Uterus (tissue), 2 donors: ENCODE measurements around the gene ARMH1.

Source experiments
- CTCF ChIP-seq, 4 experiments: fragments of 200-600 bp in 2 of 4; fragments of 450-650 bp in 2 of 4; sonication (generic) in 2 of 4; IDR thresholded peaks; one replicate each; pipeline ENCODE4 v1.5.1; 2016 to 2019; ENCODE audit warnings: antibody characterized with exemption in 4 of 4, mild to moderate bottlenecking in 2 of 4, moderate library complexity in 1 of 4
- POLR2A ChIP-seq, 2 donors: fragments of 450-650 bp; IDR thresholded peaks; one replicate each; pipeline ENCODE4 v1.6.1; 2016; ENCODE audit warnings: antibody characterized with exemption in 2 of 2, mild to moderate bottlenecking in 1 of 2, moderate library complexity in 1 of 2

GRCh38 chr1:44653107-44653964 is 21.2 kb upstream of the ARMH1 start:
- no peak for TF ChIP-seq CTCF (IDR thresholded peaks at IDR 0.05)
- no peak for TF ChIP-seq POLR2A (IDR thresholded peaks at IDR 0.05)
